A549 (cell line): ENCODE data around the gene SLC12A8.

Experiments used
- CTCF ChIP-seq: fragments of >200 bp; sonication (Bioruptor Twin); formaldehyde crosslinking; IDR thresholded peaks from 3 replicates; pipeline ENCODE4 v1.5.1; 2016
- MAFK ChIP-seq: fragments of 450-650 bp; IDR thresholded peaks from 2 replicates; pipeline ENCODE4 v1.6.1; 2014; ENCODE audit not compliant: partially characterized antibody
- TFCP2L1 ChIP-seq: fragments of 250-450 bp; sonication (Bioruptor Pico); IDR thresholded peaks from 2 replicates; pipeline ENCODE4 v1.5.0; 2021; ENCODE audit warnings: mild to moderate bottlenecking
- ZFP36 ChIP-seq: fragments of 450-650 bp; IDR thresholded peaks from 2 replicates; pipeline ENCODE4 v1.6.1; 2014; ENCODE audit warnings: borderline replicate concordance; ENCODE audit not compliant: partially characterized antibody

GRCh38 chr3:125067225-125067624 is 145.3 kb downstream of the SLC12A8 start:
- TF ChIP-seq MAFK (no peak), CTCF (no peak), TFCP2L1 (CRISPR knock-in tag) (no peak), ZFP36 (no peak)
